ENCODE data around the gene SEMG2.

The SEMG2 gene

GRCh38 chr20:45269754-45270270, 48.6 kb downstream of the SEMG2 start:
- Histone ChIP-seq H3K27ac (no peak overlapping the region), H3K4me3 (no peak overlapping the region)
